Measurements from ENCODE around the gene CAMK2D.

CAMK2D gene

DNA sequence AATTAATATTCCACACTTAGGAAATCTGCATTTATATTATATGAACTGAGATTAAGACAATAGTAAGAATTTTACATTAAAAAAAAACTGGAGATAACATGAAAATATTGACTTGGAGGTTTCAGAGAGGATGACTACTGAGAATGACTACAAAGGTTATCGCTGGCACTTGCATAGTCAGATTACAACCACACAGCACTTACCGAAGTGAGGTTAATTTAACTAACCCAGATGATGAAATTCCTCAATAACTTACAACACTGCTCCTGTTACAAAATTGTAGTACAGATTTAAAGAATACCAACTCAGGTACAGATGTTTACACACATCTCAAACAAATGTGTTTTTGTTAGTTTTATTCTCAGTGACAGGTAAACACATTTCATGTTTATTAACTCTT lies 283.5 kb downstream of the CAMK2D start:
- TF ChIP-seq TAF1 (IDR thresholded peaks at IDR 0.05; ENCODE audit: borderline replicate concordance, insufficient read depth, low read length) = no peak
- TF ChIP-seq, protein P1, sequence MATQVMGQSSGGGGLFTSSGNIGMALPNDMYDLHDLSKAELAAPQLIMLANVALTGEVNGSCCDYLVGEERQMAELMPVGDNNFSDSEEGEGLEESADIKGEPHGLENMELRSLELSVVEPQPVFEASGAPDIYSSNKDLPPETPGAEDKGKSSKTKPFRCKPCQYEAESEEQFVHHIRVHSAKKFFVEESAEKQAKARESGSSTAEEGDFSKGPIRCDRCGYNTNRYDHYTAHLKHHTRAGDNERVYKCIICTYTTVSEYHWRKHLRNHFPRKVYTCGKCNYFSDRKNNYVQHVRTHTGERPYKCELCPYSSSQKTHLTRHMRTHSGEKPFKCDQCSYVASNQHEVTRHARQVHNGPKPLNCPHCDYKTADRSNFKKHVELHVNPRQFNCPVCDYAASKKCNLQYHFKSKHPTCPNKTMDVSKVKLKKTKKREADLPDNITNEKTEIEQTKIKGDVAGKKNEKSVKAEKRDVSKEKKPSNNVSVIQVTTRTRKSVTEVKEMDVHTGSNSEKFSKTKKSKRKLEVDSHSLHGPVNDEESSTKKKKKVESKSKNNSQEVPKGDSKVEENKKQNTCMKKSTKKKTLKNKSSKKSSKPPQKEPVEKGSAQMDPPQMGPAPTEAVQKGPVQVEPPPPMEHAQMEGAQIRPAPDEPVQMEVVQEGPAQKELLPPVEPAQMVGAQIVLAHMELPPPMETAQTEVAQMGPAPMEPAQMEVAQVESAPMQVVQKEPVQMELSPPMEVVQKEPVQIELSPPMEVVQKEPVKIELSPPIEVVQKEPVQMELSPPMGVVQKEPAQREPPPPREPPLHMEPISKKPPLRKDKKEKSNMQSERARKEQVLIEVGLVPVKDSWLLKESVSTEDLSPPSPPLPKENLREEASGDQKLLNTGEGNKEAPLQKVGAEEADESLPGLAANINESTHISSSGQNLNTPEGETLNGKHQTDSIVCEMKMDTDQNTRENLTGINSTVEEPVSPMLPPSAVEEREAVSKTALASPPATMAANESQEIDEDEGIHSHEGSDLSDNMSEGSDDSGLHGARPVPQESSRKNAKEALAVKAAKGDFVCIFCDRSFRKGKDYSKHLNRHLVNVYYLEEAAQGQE (IDR thresholded peaks at IDR 0.05; ENCODE audit: insufficient read depth in 1 of 2, low read depth in 2 of 2, low read length in 2 of 2) = no peak
- no peak for TF ChIP-seq POLR2AphosphoS5 (IDR thresholded peaks at IDR 0.05; ENCODE audit: low read depth, low read length)
- no peak for TF ChIP-seq FOXP2 (optimal IDR thresholded peaks at IDR 0.05; ENCODE audit: borderline replicate concordance, extremely low read depth, extremely low read length, insufficient read depth)
- no peak for TF ChIP-seq SIN3A (IDR thresholded peaks at IDR 0.05; ENCODE audit: borderline replicate concordance, insufficient read depth, low read length)

DNA sequence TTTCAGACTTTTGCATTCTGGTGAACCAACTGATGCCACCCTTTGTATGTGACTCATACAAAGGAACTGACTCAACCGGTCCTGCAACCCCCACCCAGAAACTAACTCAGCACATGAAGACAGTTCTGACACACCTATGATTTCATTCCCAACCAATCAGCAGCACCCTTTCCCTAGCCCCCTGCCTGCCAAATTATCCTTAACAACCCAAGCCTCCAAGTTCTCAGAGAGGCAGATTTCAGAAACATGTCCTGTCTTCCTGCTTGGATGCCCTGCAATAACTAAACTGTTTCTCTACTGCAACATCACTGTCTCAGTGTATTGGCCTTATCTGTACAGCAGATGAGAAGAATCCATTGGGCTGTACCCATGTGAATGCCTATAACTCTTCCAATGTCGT lies 284.7 kb downstream of the CAMK2D start:
- no peak for TF ChIP-seq SIN3A (IDR thresholded peaks at IDR 0.05; ENCODE audit: borderline replicate concordance, insufficient read depth, low read length)
- TF ChIP-seq, protein P1 (IDR thresholded peaks at IDR 0.05; ENCODE audit: insufficient read depth in 1 of 2, low read depth in 2 of 2, low read length in 2 of 2) = no peak
- TF ChIP-seq POLR2AphosphoS5 (IDR thresholded peaks at IDR 0.05; ENCODE audit: low read depth, low read length) = no peak

DNA sequence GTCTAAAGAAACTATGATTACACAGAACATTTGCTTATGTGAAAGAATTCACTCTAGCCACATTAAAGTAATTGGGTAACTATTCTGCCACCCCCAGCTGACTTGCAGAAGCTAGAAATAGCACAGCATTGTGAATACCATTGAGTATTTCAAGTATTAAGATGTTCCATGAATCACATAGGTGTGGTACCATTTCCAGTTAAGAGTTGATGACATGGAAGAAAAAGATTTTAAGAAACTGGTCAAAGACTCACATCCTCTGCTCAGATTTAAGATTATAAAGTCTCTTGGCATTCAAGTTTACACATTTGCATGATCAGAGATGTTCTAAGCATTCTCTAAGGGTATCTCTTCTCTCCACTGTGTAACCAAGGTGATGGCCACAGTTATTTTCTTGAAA lies 287.5 kb downstream of the CAMK2D start:
- no peak for TF ChIP-seq POLR2AphosphoS5 (IDR thresholded peaks at IDR 0.05; ENCODE audit: low read depth, low read length)
- TF ChIP-seq FOXP2 (optimal IDR thresholded peaks at IDR 0.05; ENCODE audit: borderline replicate concordance, extremely low read depth, extremely low read length, insufficient read depth) = no peak
- TF ChIP-seq, protein P1 (IDR thresholded peaks at IDR 0.05; ENCODE audit: insufficient read depth in 1 of 2, low read depth in 2 of 2, low read length in 2 of 2) = no peak
- TF ChIP-seq SIN3A (IDR thresholded peaks at IDR 0.05; ENCODE audit: borderline replicate concordance, insufficient read depth, low read length) = no peak
- TF ChIP-seq TAF1 (IDR thresholded peaks at IDR 0.05; ENCODE audit: borderline replicate concordance, insufficient read depth, low read length) = no peak

DNA sequence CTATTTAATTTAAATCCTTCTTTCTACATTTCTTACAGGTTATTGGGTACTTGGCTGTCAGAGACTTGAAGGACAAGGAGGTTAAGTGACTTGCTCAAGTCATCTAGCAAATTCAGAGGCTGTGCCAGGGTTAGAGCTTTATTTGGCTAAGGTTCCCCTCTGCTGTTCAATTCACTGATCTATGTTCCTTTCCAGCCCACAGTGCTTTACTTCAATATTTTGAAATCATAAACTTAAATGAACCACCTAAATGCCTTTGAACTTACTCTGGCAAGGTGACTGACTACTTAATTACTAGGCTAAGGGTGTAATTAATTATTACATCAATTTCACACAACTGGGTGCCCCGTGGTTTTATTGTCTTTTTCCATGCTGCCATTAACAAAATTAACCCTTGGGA lies 288.7 kb downstream of the CAMK2D start:
- TF ChIP-seq SIN3A (IDR thresholded peaks at IDR 0.05; ENCODE audit: borderline replicate concordance, insufficient read depth, low read length) = no peak
- no peak for TF ChIP-seq POLR2AphosphoS5 (IDR thresholded peaks at IDR 0.05; ENCODE audit: low read depth, low read length)
- TF ChIP-seq FOXP2 (optimal IDR thresholded peaks at IDR 0.05; ENCODE audit: borderline replicate concordance, extremely low read depth, extremely low read length, insufficient read depth) = no peak
- TF ChIP-seq, protein P1 (IDR thresholded peaks at IDR 0.05; ENCODE audit: insufficient read depth in 1 of 2, low read depth in 2 of 2, low read length in 2 of 2) = no peak
- no peak for TF ChIP-seq TAF1 (IDR thresholded peaks at IDR 0.05; ENCODE audit: borderline replicate concordance, insufficient read depth, low read length)

All from PFSK-1 (cell line).